ENCODE measurements around the gene TLN1.

- TF ChIP-seq, protein P1, sequence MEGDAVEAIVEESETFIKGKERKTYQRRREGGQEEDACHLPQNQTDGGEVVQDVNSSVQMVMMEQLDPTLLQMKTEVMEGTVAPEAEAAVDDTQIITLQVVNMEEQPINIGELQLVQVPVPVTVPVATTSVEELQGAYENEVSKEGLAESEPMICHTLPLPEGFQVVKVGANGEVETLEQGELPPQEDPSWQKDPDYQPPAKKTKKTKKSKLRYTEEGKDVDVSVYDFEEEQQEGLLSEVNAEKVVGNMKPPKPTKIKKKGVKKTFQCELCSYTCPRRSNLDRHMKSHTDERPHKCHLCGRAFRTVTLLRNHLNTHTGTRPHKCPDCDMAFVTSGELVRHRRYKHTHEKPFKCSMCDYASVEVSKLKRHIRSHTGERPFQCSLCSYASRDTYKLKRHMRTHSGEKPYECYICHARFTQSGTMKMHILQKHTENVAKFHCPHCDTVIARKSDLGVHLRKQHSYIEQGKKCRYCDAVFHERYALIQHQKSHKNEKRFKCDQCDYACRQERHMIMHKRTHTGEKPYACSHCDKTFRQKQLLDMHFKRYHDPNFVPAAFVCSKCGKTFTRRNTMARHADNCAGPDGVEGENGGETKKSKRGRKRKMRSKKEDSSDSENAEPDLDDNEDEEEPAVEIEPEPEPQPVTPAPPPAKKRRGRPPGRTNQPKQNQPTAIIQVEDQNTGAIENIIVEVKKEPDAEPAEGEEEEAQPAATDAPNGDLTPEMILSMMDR (IDR thresholded peaks at IDR 0.05): no peak
- TF ChIP-seq EP300 (IDR thresholded peaks at IDR 0.05): no peak
Measured at GRCh38 chr9:35698231-35698630, 33.8 kb downstream of the TLN1 start.

Data from gastroesophageal sphincter (tissue), 3 donors.